Astrocyte (in vitro differentiated cells and primary cell): ENCODE results near the gene TTC9B. TPM values are rescaled to one million over a fixed set of nuclear protein-coding genes. Genes with fewer than 3 reads are reported as not detected.
"Not testable (repeated sequence)": the region's sequence is repeated elsewhere in the genome, so short reads cannot be mapped to it uniquely, and the experiment has no call there.

Source experiments
- DNase-seq: peaks from one replicate; pipeline ENCODE4 v3.0.0-alpha.2; 2010; ENCODE audit warnings: low read depth
- FAIRE-seq: peaks from 2 replicates; lab custom pipeline; 2011; peaks lifted over from hg19 to GRCh38; lab: Jason Lieb, UNC
- H2AFZ ChIP-seq: 2 replicates; pipeline ENCODE4 v1.6.0; 2012; ENCODE audit warnings: low read depth, low read length, inconsistent platforms
- H3K27ac ChIP-seq: 2 replicates; pipeline ENCODE4 v1.5.1; 2011; ENCODE audit warnings: low read depth, low read length, inconsistent platforms
- H3K27me3 ChIP-seq: 2 replicates; pipeline ENCODE4 v1.6.0; 2011; ENCODE audit warnings: low read length, inconsistent platforms; ENCODE audit not compliant: insufficient read depth
- H3K36me3 ChIP-seq: 2 replicates; pipeline ENCODE4 v1.5.1; 2011; ENCODE audit warnings: low read length, inconsistent platforms; ENCODE audit not compliant: insufficient read depth
- H3K4me1 ChIP-seq: 2 replicates; pipeline ENCODE4 v1.5.1; 2011; ENCODE audit warnings: low read length, inconsistent platforms; ENCODE audit not compliant: insufficient read depth
- H3K4me2 ChIP-seq: 2 replicates; pipeline ENCODE4 v1.6.0; 2012; ENCODE audit warnings: low read length, inconsistent platforms
- H3K4me3 ChIP-seq: 2 replicates; pipeline ENCODE4 v1.5.1; 2011; ENCODE audit warnings: low read depth, mild to moderate bottlenecking, low read length, inconsistent platforms; ENCODE audit not compliant: insufficient read depth
- H3K79me2 ChIP-seq: 2 replicates; pipeline ENCODE4 v1.6.0; 2012; ENCODE audit warnings: mild to moderate bottlenecking, low read length, inconsistent platforms; ENCODE audit not compliant: insufficient read depth
- H3K9ac ChIP-seq: 2 replicates; pipeline ENCODE4 v1.6.0; 2012; ENCODE audit warnings: mild to moderate bottlenecking, low read length, inconsistent platforms
- H3K9me3 ChIP-seq: 2 replicates; pipeline ENCODE4 v1.5.1; 2012; ENCODE audit warnings: low read depth, mild to moderate bottlenecking, low read length, inconsistent platforms; ENCODE audit not compliant: insufficient read depth
- H4K20me1 ChIP-seq: 2 replicates; pipeline ENCODE4 v1.6.0; 2012; ENCODE audit warnings: low read length, inconsistent platforms; ENCODE audit not compliant: insufficient read depth
- H3K27ac Mint-ChIP-seq: one replicate; pipeline ENCODE4 v1.8.0; 2021; ENCODE audit warnings: mild to moderate bottlenecking, mixed read lengths; ENCODE audit not compliant: unreplicated experiment
- H3K27me3 Mint-ChIP-seq: one replicate; pipeline ENCODE4 v1.8.0; 2021; ENCODE audit warnings: low read depth, mixed read lengths; ENCODE audit not compliant: unreplicated experiment
- H3K36me3 Mint-ChIP-seq: one replicate; pipeline ENCODE4 v1.8.0; 2021; ENCODE audit warnings: low read depth, mixed read lengths; ENCODE audit not compliant: unreplicated experiment
- H3K4me1 Mint-ChIP-seq: one replicate; pipeline ENCODE4 v1.8.0; 2021; ENCODE audit warnings: low read depth, mixed read lengths; ENCODE audit not compliant: unreplicated experiment
- H3K4me3 Mint-ChIP-seq: one replicate; pipeline ENCODE4 v1.8.0; 2021; ENCODE audit warnings: mild to moderate bottlenecking, moderate library complexity, mixed read lengths; ENCODE audit not compliant: unreplicated experiment
- H3K9me3 Mint-ChIP-seq: one replicate; pipeline ENCODE4 v1.8.0; 2021; ENCODE audit warnings: mild to moderate bottlenecking, mixed read lengths; ENCODE audit not compliant: unreplicated experiment
- EZH2 ChIP-seq: IDR thresholded peaks from 2 replicates; pipeline ENCODE4 v1.6.1; 2012; ENCODE audit warnings: mild to moderate bottlenecking, low read length, inconsistent platforms; ENCODE audit not compliant: insufficient read depth
- total RNA-seq: library from RNA; stranded (reverse); gene quantifications from 2 replicates; pipeline ENCODE4 v1.2.1, GENCODE V29; 2021
- TF ChIP-seq, protein P1 (sequence below): IDR thresholded peaks from 2 replicates; pipeline ENCODE4 v1.5.1; 2011; ENCODE audit warnings: low read depth, mild to moderate bottlenecking, inconsistent platforms, low read length, moderate library complexity; ENCODE audit not compliant: insufficient read depth

TTC9B gene
- total RNA-seq, 1 donor from 2014 or later: not detected

- Histone ChIP-seq H4K20me1 (no peaks in the 10 kb centered on the region), H3K9me3 (no peaks in the 10 kb centered on the region), H3K9ac (no peak overlapping the region), H3K27me3 (no peaks in the 10 kb centered on the region), H3K4me2 (no peak overlapping the region), H3K27ac (no peak overlapping the region), H3K36me3 (no peaks in the 10 kb centered on the region), H3K4me1 (no peaks in the 10 kb centered on the region), H2AFZ (no peak overlapping the region), H3K79me2 (no peaks in the 10 kb centered on the region), H3K4me3 (no peak overlapping the region)
- no peaks in the 10 kb centered on the region for H3K36me3 Mint-ChIP-seq
- no peak overlapping the region for H3K4me3 Mint-ChIP-seq
- TF ChIP-seq, protein P1, sequence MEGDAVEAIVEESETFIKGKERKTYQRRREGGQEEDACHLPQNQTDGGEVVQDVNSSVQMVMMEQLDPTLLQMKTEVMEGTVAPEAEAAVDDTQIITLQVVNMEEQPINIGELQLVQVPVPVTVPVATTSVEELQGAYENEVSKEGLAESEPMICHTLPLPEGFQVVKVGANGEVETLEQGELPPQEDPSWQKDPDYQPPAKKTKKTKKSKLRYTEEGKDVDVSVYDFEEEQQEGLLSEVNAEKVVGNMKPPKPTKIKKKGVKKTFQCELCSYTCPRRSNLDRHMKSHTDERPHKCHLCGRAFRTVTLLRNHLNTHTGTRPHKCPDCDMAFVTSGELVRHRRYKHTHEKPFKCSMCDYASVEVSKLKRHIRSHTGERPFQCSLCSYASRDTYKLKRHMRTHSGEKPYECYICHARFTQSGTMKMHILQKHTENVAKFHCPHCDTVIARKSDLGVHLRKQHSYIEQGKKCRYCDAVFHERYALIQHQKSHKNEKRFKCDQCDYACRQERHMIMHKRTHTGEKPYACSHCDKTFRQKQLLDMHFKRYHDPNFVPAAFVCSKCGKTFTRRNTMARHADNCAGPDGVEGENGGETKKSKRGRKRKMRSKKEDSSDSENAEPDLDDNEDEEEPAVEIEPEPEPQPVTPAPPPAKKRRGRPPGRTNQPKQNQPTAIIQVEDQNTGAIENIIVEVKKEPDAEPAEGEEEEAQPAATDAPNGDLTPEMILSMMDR: no peak
- TF ChIP-seq EZH2: no peak
- DNase-seq: no peak
- peaks cover 11% of the 10 kb centered on the region for H3K27me3 Mint-ChIP-seq
- no peak for FAIRE-seq
- no peak overlapping the region for H3K27ac Mint-ChIP-seq
- H3K4me1 Mint-ChIP-seq: no peaks in the 10 kb centered on the region
- H3K9me3 Mint-ChIP-seq: peaks cover 11% of the 10 kb centered on the region
Measured at GRCh38 chr19:40174092-40174491, 44.1 kb downstream of the TTC9B start.

- H3K4me1 Mint-ChIP-seq, H3K9me3 ChIP-seq, H3K27ac ChIP-seq, H3K9ac ChIP-seq, FAIRE-seq, H3K79me2 ChIP-seq, H3K4me2 ChIP-seq, DNase-seq, H3K4me3 Mint-ChIP-seq, H3K27ac Mint-ChIP-seq, H3K36me3 Mint-ChIP-seq, H2AFZ ChIP-seq, H4K20me1 ChIP-seq, H3K4me3 ChIP-seq, H3K9me3 Mint-ChIP-seq, H3K27me3 ChIP-seq, H3K36me3 ChIP-seq, H3K4me1 ChIP-seq: not testable (repeated sequence)
- H3K27me3 Mint-ChIP-seq: peaks cover 11% of the 10 kb centered on the region
Measured at GRCh38 chr19:40171293-40171692, 46.9 kb downstream of the TTC9B start.

DNA sequence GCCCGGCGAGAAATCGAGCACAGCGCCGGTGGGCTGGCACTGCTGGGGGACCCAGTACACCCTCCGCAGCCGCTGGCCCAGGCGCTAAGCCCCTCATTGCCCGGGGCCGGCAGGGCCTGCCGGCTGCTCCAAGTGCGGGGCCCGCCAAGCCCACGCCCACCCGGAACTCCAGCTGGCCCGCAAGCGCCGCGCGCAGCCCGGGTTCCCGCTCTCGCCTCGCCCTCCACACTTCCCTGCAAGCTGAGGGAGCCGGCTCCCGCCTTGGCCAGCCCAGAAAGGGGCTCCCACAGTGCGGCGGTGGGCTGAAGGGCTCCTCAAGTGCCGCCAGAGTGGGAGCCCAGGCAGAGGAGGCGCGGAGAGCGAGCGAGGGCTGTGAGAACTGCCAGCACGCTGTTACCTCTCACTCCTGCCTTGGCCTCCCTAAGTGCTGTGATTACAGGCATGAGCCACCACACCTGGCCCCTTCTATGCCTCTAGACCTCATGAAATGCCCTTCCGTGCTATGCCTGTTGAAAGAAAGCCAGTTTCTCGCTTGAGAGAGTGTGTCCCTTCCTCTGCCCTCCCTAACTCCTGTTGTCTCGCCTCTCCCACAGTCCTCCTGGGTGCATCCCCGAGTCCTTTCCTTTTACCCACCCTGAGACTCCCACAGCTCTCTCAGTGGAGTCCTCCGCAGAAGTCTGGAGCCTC lies 47.7 kb downstream of the TTC9B start:
- H2AFZ ChIP-seq, H3K9me3 ChIP-seq, H3K27me3 ChIP-seq, DNase-seq, H3K36me3 ChIP-seq, H3K4me3 Mint-ChIP-seq, FAIRE-seq, H3K4me2 ChIP-seq, H3K27ac ChIP-seq, H3K4me1 ChIP-seq, H3K36me3 Mint-ChIP-seq, H4K20me1 ChIP-seq, H3K9me3 Mint-ChIP-seq, H3K4me3 ChIP-seq, H3K27ac Mint-ChIP-seq, H3K79me2 ChIP-seq, H3K9ac ChIP-seq, H3K4me1 Mint-ChIP-seq: not testable (repeated sequence)
- peaks cover 12% of the 10 kb centered on the region for H3K27me3 Mint-ChIP-seq

GRCh38 chr19:40169482-40170302 lies 48.5 kb downstream of the TTC9B start:
- not testable (repeated sequence) for H3K36me3 ChIP-seq, H3K4me2 ChIP-seq, H3K27ac Mint-ChIP-seq, H3K36me3 Mint-ChIP-seq, H3K9me3 ChIP-seq, H2AFZ ChIP-seq, H4K20me1 ChIP-seq, H3K4me1 Mint-ChIP-seq, H3K4me3 Mint-ChIP-seq, H3K9ac ChIP-seq, H3K27me3 ChIP-seq, DNase-seq, H3K4me3 ChIP-seq, FAIRE-seq, H3K27ac ChIP-seq, H3K4me1 ChIP-seq, H3K9me3 Mint-ChIP-seq, H3K79me2 ChIP-seq
- H3K27me3 Mint-ChIP-seq: peaks cover 16% of the 10 kb centered on the region
